ENCODE results near the gene MTFP1.

Gene MTFP1

DNA sequence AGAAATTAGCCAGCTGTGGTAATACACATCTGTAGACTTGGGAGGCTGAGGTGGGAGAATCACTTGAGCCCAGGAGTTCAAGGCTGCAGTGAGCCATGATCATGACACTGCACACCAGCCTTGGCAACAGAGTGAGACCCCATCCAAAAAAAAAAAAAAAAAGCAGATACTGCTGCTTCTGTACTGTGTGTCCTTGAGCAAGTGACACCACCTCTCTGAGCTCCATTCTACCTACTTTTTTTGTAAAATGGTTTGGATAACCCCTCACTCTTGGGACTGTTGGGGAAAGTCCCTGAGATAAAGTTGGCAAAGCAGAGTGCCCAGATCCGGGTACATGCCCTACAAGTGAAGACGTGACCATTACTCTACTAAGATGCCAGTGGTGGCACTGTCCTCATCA, 43.6 kb downstream of the MTFP1 start:
- no peak for DNase-seq (ENCODE audit: low read depth)
- TF ChIP-seq, protein P1, sequence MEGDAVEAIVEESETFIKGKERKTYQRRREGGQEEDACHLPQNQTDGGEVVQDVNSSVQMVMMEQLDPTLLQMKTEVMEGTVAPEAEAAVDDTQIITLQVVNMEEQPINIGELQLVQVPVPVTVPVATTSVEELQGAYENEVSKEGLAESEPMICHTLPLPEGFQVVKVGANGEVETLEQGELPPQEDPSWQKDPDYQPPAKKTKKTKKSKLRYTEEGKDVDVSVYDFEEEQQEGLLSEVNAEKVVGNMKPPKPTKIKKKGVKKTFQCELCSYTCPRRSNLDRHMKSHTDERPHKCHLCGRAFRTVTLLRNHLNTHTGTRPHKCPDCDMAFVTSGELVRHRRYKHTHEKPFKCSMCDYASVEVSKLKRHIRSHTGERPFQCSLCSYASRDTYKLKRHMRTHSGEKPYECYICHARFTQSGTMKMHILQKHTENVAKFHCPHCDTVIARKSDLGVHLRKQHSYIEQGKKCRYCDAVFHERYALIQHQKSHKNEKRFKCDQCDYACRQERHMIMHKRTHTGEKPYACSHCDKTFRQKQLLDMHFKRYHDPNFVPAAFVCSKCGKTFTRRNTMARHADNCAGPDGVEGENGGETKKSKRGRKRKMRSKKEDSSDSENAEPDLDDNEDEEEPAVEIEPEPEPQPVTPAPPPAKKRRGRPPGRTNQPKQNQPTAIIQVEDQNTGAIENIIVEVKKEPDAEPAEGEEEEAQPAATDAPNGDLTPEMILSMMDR (IDR thresholded peaks at IDR 0.05; ENCODE audit: control insufficient read depth, insufficient read depth, low read depth, low read length, missing control alignments): no peak
- H3K4me3 ChIP-seq (ENCODE audit: control insufficient read depth, low read depth, low read length): no peak overlapping the region

DNA sequence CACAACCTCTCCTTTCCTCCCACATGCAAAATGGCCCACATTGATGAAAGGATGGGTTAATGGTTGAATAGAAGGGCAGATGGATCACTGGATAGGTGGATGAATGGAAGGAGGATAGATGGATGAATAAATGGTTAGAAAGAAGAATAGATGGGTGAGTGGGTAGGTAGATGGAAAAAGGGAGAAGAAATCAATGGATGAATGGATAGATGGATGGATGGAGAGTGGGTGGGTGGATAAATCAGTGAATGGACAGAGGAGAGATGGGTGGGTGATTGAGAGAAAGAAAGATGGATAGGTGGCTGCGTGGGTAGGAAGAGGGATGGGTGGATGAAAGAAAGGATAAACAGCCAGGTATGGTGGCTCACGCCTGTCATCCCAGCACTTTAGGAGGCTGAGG, 45.1 kb downstream of the MTFP1 start:
- H3K4me3 ChIP-seq (ENCODE audit: control insufficient read depth, low read depth, low read length): no peak overlapping the region
- TF ChIP-seq, protein P1 (IDR thresholded peaks at IDR 0.05; ENCODE audit: control insufficient read depth, insufficient read depth, low read depth, low read length, missing control alignments): no peak

DNA sequence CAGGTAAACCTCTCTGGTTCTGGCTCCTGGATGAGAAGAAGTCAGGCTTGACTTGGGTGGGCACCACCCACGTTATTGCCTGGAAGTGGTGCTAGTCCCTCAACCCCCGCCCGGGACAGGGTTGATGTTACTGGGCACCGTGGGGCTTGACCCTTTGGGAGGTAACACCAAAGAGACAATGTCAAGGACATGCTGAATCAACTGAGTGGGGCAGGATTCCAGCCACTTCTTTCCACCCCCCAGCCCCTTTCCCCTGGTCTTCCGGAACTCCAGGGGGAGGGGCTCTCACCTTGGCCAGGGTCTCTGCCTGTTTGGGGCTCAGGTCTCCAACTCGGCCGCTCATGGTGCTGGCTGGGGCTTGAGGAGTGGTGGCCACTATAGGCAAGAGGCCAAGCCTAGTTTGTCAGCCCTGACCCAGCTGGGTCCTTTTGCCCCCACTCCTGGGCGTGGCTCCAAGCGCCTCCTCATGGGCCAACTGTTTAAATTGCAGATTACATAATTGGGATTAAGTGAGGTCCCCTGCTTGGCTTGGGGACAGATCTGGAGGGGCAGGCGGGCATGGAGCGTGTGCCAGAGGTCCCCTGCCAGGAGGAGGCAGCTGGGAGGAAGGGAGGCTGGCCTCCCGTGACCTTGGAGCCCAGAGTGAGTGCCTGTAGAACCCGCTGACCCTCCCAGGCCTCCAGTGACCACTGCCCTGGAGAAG, 46.2 kb downstream of the MTFP1 start, which contains the start of gene SEC14L3:
Gene SEC14L3, minus strand, starts transcription at position 402 of the 703 bp plus-strand sequence. Its CDS starts 59 bp downstream, at position 343.
- no peak within 1 kb of the TSS for H3K4me3 ChIP-seq (ENCODE audit: control insufficient read depth, low read depth, low read length)
- TF ChIP-seq, protein P1 (IDR thresholded peaks at IDR 0.05; ENCODE audit: control insufficient read depth, insufficient read depth, low read depth, low read length, missing control alignments): no peak
- no peak for DNase-seq (ENCODE audit: low read depth)

More for the DNA sequence above, 45.1 kb downstream of the MTFP1 start:
- DNase-seq (ENCODE audit: low read depth): no peak

DNA sequence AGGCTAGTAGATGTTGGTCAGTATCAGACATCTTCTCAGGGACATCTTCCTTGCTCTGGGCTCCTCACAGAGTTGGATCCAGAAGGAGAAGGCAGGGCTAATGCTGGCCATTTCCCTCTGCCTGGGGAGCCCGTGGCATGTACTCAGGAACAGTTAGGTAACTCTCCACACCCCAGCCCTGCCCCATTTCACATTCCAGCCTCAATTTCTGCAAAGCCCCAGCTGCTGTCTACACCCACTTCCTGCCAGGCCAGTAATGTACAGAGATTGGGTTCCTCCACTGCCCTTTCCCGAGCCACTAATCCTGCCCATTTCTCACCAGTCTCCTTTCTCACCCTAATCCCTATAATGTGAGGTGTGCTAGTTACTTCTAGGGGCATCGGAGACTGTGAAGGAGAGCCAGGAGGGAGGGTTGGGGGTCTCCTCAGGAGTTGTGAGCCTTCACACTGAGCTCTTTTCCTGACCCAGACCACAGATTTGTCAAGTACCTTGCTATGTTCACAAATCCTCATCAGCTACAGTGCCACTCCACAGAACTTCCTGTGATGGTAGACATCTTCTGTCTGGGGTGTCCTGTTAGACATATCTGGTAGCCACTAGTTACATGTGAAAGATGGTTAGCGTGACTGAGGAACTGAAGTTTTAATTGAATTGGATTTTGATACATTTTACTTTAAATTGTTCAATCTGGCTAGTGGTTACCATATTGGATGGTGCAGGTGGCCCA, 47.6 kb downstream of the MTFP1 start:
- H3K4me3 ChIP-seq (ENCODE audit: control insufficient read depth, low read depth, low read length): no peak overlapping the region
- TF ChIP-seq, protein P1 (IDR thresholded peaks at IDR 0.05; ENCODE audit: control insufficient read depth, insufficient read depth, low read depth, low read length, missing control alignments): no peak
- DNase-seq (ENCODE audit: low read depth): no peak

DNA sequence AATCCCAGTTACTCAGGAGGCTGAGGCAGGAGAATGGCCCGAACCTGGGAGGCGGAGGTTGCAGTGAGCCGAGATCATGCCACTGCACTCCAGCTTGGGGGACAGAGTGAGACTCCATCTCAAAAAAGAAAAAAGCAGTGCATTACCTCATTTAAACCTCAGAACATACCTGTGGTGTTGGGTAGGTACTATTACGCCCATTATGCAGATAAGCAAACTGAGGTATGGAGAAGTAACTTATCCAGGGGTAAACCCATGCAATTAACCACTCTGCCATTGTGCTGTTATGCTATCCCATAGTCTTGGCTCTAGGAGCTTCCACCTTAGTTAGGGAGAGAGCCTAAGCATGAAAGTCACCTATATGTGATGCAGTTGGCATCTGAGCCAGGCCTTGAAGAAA, 48.6 kb downstream of the MTFP1 start:
- DNase-seq (ENCODE audit: low read depth): no peak
- TF ChIP-seq, protein P1 (IDR thresholded peaks at IDR 0.05; ENCODE audit: control insufficient read depth, insufficient read depth, low read depth, low read length, missing control alignments): no peak
- no peak overlapping the region for H3K4me3 ChIP-seq (ENCODE audit: control insufficient read depth, low read depth, low read length)

DNA sequence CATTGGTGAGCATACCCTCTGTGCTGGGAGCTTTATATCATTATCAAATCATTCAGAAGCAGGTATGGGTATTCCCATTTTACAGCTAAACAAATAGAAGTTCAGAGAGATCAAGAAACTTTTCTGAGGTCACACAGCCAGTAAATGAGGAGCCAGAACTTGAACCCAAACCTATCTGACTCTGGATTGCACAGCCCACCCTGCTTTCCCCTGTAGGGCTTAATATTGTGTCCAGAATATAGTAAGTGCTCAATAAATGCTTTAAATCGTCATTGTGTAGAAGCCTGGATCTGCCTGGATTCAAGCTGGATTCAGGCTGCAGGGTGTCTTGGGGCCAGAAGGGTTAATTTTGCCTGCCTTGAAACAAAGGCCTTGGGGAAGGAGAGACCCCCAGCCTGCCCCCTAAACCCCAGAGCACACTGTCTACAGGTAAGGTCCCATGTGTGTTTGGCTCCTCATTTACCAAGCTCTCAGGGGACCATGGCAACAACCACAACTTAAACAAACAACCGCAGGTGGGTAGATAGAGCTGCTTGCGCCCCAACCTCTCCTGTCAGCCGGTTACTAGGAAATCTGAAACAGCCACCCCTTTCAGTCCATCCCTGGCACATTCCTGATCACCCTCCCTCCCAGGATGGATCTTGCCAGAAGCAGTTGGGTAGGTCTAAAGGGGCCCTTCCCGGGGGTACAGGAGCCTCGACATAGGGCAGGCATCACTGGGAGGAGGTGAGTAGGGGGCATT, 49.3 kb downstream of the MTFP1 start:
- DNase-seq (ENCODE audit: low read depth): no peak
- no peak overlapping the region for H3K4me3 ChIP-seq (ENCODE audit: control insufficient read depth, low read depth, low read length)
- TF ChIP-seq, protein P1 (IDR thresholded peaks at IDR 0.05; ENCODE audit: control insufficient read depth, insufficient read depth, low read depth, low read length, missing control alignments): no peak
